GM23338 (cell line): ENCODE data around the gene MRTFA.

ENCODE experiments used
- CREB1 ChIP-seq: fragments of 250-450 bp; sonication (Bioruptor Pico); IDR thresholded peaks from 2 replicates; pipeline ENCODE4 v1.5.0; 2020; ENCODE audit warnings: low read depth, mild to moderate bottlenecking, moderate library complexity
- CTCF ChIP-seq, 2 experiments: fragments of 200-600 bp in 1 of 2; sonication (generic) in 1 of 2; conservative IDR thresholded peaks; 2 replicates each; pipeline versions ENCODE4 v1.5.1 to v1.6.1; 2016 to 2017; ENCODE audit warnings: antibody characterized with exemption in 2 of 2, low read depth in 2 of 2, mild to moderate bottlenecking in 2 of 2, moderate library complexity in 1 of 2
- ETS1 ChIP-seq: IDR thresholded peaks from 2 replicates; pipeline ENCODE4 v1.6.1; 2016; ENCODE audit warnings: antibody characterized with exemption
- EZH2 ChIP-seq: fragments of 200-600 bp; sonication (generic); IDR thresholded peaks from one replicate; pipeline ENCODE4 v1.8.0; 2017; ENCODE audit warnings: antibody characterized with exemption, mild to moderate bottlenecking, low read depth; ENCODE audit not compliant: unreplicated experiment
- EZH2phosphoT487 ChIP-seq: fragments of 200-600 bp; sonication (generic); IDR thresholded peaks from one replicate; pipeline ENCODE4 v1.8.1; 2018; ENCODE audit warnings: antibody characterized with exemption; ENCODE audit not compliant: unreplicated experiment
- JUNB ChIP-seq: IDR thresholded peaks from one replicate; pipeline ENCODE4 v1.6.1; 2016; ENCODE audit warnings: antibody characterized with exemption; ENCODE audit not compliant: unreplicated experiment
- POLR2AphosphoS5 ChIP-seq: IDR thresholded peaks from 2 replicates; pipeline ENCODE4 v1.6.1; 2016; ENCODE audit warnings: antibody characterized with exemption, low read depth
- STAT1 ChIP-seq: IDR thresholded peaks from one replicate; pipeline ENCODE4 v1.6.1; 2016; ENCODE audit warnings: antibody characterized with exemption; ENCODE audit not compliant: unreplicated experiment
- ZNF114 ChIP-seq: fragments of 250-450 bp; sonication (Bioruptor Pico); IDR thresholded peaks from 2 replicates; pipeline ENCODE4 v1.5.0; 2020; ENCODE audit warnings: mild to moderate bottlenecking, moderate library complexity
- TF ChIP-seq, protein P1 (sequence below): IDR thresholded peaks from one replicate; pipeline ENCODE4 v1.6.1; 2018; ENCODE audit warnings: antibody characterized with exemption; ENCODE audit not compliant: unreplicated experiment

- TF ChIP-seq, protein P1, sequence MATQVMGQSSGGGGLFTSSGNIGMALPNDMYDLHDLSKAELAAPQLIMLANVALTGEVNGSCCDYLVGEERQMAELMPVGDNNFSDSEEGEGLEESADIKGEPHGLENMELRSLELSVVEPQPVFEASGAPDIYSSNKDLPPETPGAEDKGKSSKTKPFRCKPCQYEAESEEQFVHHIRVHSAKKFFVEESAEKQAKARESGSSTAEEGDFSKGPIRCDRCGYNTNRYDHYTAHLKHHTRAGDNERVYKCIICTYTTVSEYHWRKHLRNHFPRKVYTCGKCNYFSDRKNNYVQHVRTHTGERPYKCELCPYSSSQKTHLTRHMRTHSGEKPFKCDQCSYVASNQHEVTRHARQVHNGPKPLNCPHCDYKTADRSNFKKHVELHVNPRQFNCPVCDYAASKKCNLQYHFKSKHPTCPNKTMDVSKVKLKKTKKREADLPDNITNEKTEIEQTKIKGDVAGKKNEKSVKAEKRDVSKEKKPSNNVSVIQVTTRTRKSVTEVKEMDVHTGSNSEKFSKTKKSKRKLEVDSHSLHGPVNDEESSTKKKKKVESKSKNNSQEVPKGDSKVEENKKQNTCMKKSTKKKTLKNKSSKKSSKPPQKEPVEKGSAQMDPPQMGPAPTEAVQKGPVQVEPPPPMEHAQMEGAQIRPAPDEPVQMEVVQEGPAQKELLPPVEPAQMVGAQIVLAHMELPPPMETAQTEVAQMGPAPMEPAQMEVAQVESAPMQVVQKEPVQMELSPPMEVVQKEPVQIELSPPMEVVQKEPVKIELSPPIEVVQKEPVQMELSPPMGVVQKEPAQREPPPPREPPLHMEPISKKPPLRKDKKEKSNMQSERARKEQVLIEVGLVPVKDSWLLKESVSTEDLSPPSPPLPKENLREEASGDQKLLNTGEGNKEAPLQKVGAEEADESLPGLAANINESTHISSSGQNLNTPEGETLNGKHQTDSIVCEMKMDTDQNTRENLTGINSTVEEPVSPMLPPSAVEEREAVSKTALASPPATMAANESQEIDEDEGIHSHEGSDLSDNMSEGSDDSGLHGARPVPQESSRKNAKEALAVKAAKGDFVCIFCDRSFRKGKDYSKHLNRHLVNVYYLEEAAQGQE: no peak
- TF ChIP-seq EZH2: no peak
- TF ChIP-seq CTCF (conservative IDR thresholded peaks at IDR 0.05; ENCODE audit: low read depth in 2 of 2): no peak
- TF ChIP-seq EZH2phosphoT487: no peak
- no peak for TF ChIP-seq JUNB
- no peak for TF ChIP-seq POLR2AphosphoS5
- TF ChIP-seq CREB1 (CRISPR knock-in tag): no peak
- no peak for TF ChIP-seq ZNF114 (CRISPR knock-in tag)
- no peak for TF ChIP-seq STAT1
- no peak for TF ChIP-seq ETS1
Measured at GRCh38 chr22:40582063-40582462, 54.5 kb downstream of the MRTFA start.
